NB4 (cell line): ENCODE data around the gene TUBGCP2.

Source experiments
- CTCF ChIP-seq: IDR thresholded peaks from one replicate; pipeline ENCODE4 v1.5.1; 2012; ENCODE audit warnings: low read depth, low read length
- MAX ChIP-seq: IDR thresholded peaks from 2 replicates; pipeline ENCODE4 v1.6.1; 2011; ENCODE audit warnings: low read depth, low read length
- POLR2A ChIP-seq: IDR thresholded peaks from 2 replicates; pipeline ENCODE4 v1.6.1; 2011; ENCODE audit warnings: mild to moderate bottlenecking; ENCODE audit not compliant: insufficient read length; ENCODE audit errors: extremely low read depth

- TF ChIP-seq CTCF (no peak), POLR2A (no peak), MAX (no peak)
Observed at GRCh38 chr10:133248334-133248715, 60.3 kb downstream of the TUBGCP2 start.
